HG03095 (cell line): ENCODE results near the gene CLSTN2.

Source experiments
- ATAC-seq: cut with Tn5 transposase; IDR thresholded peaks from one replicate; pipeline ENCODE4 v1.9.1; 2021; ENCODE audit warnings: moderate library complexity; ENCODE audit not compliant: unreplicated experiment

CLSTN2 gene

GRCh38 chr3:140051019-140051957 is 116.3 kb downstream of the CLSTN2 start:
- ATAC-seq: no peak

GRCh38 chr3:140052771-140053702 is 118.1 kb downstream of the CLSTN2 start:
- no peak for ATAC-seq

GRCh38 chr3:140053794-140054193 is 118.8 kb downstream of the CLSTN2 start:
- no peak for ATAC-seq

GRCh38 chr3:140055092-140055791 is 120.3 kb downstream of the CLSTN2 start:
- ATAC-seq: no peak

DNA sequence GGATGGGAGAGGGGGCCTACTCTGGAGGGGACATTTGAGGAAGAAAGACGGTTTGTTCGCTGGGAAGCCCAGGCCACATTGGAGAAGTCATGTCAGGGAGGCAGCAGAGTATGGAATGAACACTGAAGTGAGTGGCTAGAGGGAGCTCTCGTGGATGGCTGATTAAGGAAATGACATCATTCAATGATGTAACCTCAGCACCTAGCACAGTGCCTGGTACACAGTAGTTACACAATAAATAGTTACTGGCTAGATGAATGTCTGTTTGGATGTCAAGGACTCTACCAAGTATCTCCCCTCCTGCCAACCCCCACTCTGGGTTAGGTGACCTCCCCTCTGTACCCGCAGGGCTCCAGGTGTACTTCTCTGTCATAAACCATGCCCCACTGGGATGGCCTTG is 121.1 kb downstream of the CLSTN2 start:
- no peak for ATAC-seq

DNA sequence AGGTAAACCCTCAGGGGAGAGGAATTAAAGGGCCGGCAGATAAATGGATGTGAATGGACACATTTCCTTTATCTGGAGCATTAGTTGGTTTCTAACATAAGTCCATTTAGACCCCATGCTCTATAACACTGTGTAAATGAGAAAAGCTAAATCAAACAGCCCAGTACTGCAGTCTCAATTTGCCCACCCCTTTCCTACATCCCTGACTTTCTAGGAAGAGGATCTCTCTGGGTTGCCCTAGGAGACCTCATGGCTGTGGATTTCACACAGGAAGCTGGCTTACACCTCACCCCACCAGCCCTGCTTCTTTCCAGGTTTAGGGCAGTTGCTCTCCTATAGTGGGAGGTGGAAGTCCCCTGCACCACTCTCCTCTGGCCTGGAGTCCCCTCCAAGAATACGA is 126.2 kb downstream of the CLSTN2 start:
- no peak for ATAC-seq

DNA sequence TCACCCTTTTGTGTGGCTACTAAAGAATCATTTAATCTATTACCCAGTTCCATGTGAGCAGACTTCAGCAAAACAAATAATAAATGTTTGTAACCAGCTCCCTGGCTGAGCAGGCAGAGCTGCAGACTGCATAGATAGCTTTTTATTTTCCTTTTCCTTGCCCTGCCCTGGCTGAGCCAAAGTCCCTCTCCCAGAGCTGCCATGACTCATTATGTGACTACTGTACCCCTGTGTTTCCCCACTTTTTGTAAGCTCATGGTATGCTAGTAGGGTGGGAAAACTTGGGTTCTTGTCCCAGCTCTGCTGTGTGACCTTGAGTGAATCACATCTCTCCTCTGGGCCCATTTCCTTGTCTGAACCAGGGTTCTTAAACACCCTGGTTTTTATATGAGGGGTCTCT is 127.5 kb downstream of the CLSTN2 start:
- ATAC-seq: no peak

GRCh38 chr3:140067487-140067886 is 132.5 kb downstream of the CLSTN2 start:
- no peak for ATAC-seq

- ATAC-seq: no peak
Observed at GRCh38 chr3:140068494-140069017, 133.6 kb downstream of the CLSTN2 start.

- ATAC-seq: no peak
Observed at GRCh38 chr3:140073278-140074045, 138.5 kb downstream of the CLSTN2 start.

DNA sequence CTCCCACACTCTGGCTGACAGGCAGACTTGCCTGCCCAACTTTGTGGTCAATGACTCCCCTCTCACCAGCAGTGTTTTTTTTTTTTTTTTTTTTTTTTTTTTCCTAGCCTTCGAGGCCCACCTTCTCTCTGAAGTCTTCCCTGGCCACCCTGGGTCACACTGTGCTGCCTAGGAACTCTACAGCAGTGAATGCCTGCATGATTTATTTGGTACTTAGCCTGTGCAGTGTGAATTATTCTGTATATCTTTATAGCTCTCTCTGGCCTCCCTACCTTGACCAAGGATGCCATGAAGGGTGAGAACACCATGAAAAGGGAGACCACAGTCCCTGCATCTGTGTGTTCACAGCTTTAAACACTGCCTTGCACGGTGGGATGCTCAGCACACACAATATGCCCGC is 141.6 kb downstream of the CLSTN2 start:
- ATAC-seq: no peak

- ATAC-seq: no peak
Observed at GRCh38 chr3:140077406-140077805, 142.4 kb downstream of the CLSTN2 start.

DNA sequence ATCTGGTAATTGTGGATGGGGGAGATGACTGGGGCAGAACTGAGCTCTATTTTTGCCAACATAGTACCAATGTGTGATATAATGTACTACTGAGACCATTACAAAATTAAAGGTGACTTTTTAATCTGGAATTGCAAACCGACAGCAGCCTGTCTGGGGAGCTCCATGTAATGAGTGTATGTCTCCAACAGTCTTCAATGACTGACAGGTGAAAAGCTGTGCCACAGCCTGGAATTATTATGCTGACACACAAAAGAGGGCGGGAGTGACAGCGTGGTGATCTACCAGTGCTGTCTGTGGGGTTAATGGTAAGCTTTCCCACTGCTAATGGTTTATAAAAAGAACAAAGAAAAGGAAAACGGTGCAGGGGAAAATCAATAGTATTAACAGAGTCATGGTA is 143.4 kb downstream of the CLSTN2 start:
- ATAC-seq: no peak

- ATAC-seq: no peak
Observed at GRCh38 chr3:140078940-140079339, 144.0 kb downstream of the CLSTN2 start.

GRCh38 chr3:140081887-140082286 is 146.9 kb downstream of the CLSTN2 start:
- no peak for ATAC-seq

DNA sequence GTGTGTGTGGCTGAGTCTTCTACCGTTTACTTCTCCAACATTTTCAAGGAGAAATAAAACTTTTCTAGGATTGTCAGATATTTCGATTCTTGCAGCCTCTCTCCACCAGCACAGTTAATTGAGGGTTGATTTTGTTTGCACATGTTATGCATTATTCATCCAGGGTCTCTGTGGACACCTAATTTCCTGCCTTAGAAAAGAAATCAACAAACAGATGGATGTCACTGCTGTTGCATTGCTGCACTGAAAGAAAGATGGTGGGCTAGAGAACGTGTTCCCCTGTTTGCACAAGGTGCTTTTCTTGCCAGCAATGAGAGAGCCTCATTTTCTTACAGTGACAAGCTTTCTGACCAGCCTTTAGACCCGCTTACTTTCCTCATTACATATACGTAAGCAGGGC is 150.0 kb downstream of the CLSTN2 start:
- no peak for ATAC-seq

DNA sequence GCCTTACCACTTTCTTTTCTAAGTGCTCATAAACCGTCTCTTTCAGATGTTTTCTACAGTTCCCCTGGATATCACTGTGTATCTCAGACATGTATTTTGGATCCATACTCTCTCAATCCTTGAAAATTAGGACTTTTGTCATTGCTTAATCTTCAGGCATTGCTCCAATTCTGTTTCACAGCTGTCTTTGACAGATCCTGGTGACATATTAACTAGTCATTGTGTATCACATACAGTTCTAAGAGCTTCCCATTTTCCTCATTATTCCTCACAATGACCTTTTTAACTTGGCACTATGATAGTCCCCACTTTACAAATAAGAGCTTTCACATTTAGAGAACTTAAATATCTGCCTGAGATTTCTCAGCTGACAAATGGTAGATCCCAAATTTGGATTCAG is 151.7 kb downstream of the CLSTN2 start:
- no peak for ATAC-seq

- ATAC-seq: no peak
Observed at GRCh38 chr3:140088058-140088457, 153.1 kb downstream of the CLSTN2 start.

DNA sequence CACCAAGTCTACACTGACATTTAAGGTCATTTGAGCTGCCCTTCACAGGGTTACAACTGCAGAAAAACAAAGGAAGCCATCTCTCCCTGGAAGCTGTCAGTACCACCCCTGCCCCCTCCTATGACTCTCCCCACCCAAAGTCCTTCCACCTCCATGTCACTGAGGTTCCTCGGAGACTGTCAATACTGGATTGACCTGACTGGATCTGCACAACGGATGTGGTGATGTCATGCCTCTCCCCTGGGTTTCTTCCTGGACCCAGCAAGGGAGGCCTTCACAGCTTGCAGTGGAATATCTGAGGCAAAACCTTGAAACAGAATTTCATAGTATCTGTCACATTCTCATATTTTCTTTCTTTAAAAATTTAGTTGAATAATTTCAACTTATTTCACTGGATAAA is 153.5 kb downstream of the CLSTN2 start:
- no peak for ATAC-seq

GRCh38 chr3:140089403-140090072 is 154.6 kb downstream of the CLSTN2 start:
- no peak for ATAC-seq
